HL-60/S4 treated with retinoic acid at 250 ng/mL for 4 days and 3 days (cell line): ENCODE data around the gene CLIC1.
"Not testable (repeated sequence)": the region's sequence is repeated elsewhere in the genome, so short reads cannot be mapped to it uniquely, and the experiment has no call there.

ENCODE experiments used
- in situ Hi-C: fragments of 300-500 bp; cut with MboI; formaldehyde crosslinking; loops from 2 replicates; pipeline ENCODE4 v1.7.0; 2022; ENCODE audit warnings: low sequenced_read_pairs

Gene CLIC1

DNA sequence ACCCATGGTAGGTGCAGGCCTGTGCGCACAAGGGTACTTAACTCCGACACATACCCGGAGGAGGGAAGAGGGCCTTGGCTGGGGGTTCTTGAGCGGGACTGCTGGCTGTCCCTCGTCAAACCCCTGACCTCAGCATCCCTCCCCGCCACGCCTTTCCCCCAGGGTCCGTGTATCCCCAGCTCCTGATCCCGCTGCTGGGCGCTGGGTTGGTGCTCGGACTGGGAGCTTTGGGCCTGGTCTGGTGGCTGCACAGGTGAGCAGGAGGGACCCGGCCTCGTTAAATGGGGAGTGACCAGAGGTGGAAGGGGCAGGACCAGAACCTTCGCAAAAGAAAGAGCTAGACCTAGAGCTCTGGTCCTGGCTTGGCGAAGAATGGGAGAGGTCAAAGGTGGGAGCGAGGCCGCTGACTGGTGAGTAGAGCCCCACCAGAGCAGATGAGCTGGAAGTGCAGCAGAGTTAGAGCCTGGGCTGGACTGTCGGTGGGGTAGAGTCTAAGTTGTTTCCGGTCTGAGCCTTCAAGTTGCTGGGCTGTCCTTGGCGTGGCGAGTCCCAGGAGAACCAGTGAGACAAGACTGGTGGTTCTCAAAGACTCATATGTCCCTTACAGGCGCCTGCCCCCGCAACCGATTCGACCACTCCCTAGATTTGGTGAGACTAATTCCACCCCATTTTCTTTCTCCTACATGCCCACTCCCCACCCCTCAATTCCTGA, 12.2 kb downstream of the CLIC1 start:
- in situ Hi-C loops, result no loop called here

DNA sequence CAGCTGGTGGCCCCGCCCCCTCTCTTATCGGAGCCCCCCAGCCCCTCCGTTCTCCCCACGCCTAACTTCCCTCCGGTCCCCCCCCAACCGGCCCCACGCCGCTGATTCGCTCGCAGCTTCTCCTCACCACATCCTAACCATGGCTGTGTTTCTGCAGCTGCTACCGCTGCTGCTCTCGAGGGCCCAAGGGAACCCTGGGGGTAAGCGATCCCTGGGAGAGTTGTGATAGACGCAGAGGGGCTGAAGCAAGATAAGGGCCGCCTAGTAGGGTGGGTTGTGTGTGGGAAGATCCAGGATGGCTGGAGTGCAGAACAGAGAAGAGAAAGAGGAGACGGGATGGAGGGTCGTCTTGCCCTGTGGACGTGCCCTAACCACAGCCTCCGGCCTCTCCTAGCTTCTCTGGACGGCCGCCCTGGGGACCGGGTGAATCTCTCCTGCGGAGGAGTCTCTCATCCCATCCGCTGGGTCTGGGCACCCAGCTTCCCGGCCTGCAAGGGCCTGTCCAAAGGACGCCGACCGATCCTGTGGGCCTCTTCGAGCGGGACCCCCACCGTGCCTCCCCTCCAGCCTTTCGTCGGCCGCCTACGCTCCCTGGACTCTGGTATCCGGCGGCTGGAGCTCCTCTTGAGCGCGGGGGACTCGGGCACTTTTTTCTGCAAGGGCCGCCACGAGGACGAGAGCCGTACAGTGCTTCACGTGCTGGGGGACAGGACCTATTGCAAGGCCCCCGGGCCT, 12.9 kb downstream of the CLIC1 start, which contains the start of gene MPIG6B:
TSS of gene MPIG6B (plus strand) at position 129 of the 735 bp plus-strand sequence. CDS start at position 140, 11 bp downstream.
- in situ Hi-C loops, result no loop called here

DNA sequence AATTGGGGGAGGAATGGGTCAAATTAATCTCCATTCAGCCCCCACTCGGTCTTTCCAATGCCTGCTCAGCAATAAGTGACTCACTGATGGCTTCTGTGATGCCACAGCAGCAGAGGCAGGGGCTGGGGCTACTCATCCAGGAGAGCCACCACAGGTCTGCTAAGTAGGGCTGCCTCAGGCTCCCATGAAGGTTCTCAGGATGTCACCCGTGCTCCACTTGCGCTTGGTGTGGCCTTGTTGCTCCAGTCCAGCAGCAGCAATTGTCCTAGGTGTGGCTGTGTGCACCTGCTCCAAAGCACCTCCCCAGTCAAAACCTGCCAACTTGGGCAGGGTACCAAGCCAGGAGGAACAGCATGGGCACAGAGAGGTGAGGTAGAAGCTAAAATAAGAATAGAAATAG, 14.2 kb downstream of the CLIC1 start:
- in situ Hi-C loops, result no loop called here

DNA sequence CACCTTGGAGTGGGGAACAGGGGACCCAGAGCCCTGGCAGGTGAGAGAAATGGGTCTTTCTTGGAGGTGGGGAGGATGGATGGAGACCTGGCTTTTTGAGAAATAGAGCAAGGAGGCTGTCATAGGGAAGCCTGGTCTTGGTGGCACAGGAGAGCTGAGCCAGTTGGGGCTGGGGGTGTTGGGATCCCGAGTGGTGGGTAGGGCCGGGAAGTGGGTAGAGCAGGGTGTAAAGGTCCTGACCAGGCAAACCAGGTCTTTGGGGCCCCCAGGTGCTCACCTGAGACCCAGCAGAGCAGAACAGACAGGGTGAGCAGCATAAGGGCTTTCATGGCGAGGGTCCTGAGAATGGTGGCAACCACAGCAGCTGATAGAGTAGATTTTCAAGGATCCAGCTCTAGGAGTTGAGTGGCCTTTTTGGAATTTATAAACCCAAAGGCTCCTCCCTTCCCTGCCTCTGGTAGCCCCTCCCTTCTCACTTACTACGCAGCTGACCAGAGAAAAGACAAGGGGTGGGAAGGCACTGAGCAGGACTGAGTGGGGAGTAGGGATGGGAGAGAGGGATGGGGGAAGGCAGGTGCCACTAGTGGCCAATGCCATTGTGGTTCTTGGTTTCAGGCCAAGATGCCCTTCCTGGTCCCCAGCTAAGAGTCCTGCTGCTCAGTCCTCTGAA, 14.8 kb downstream of the CLIC1 start, which contains the start of gene LY6G6C:
TSS of gene LY6G6C (minus strand) at position 396 of the 670 bp plus-strand sequence. CDS start at position 329, 67 bp downstream.
- in situ Hi-C loops, result no loop called here

DNA sequence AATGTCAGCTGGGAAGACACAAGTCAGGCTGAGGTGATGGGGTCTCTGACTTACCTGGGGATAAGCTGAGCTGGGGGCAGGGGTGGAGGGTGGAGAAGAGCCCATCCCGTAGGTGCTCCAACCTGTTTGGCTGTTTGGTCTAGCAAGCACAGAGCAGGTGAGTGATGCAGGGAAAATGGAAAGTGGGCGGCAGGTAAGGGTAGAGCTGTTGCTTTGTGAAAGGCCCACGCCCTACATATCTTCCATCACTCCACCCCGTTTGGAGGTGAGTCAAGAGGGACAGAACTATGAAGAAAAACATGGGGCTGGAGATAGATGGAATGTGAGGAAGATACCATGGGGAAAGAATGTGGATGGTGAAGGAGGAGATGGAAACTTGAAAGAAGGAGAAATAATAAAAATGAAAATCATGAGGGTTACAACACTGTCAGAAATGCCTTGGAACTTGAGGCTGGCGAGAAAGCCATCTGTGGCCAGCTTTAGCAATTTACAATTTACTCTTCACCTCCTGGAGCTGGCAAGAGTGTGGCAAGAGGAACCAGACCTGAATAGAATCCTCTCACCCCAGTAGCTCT, 16.0 kb downstream of the CLIC1 start:
- in situ Hi-C loops, result no loop called here

DNA sequence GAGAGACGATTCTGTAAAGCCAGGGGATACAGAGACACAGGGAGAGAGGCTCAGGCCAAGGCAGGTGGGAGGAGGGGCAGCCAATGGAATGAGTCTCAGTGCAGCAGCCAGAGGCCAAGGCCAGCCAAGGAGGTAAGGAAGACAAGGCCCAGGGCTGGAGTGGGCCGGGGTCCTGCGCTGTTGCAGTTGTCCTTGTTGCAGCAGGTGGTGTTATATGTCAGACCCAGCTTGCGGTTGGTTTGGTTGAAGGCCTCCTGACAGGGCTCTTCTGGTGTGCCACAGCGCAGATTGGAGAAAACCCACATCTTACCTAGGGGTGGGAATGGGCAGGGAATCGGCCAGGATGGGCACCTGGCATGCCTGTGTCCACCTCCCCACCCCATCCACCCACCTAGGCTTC, 17.3 kb downstream of the CLIC1 start:
- in situ Hi-C loops, result no loop called here

DNA sequence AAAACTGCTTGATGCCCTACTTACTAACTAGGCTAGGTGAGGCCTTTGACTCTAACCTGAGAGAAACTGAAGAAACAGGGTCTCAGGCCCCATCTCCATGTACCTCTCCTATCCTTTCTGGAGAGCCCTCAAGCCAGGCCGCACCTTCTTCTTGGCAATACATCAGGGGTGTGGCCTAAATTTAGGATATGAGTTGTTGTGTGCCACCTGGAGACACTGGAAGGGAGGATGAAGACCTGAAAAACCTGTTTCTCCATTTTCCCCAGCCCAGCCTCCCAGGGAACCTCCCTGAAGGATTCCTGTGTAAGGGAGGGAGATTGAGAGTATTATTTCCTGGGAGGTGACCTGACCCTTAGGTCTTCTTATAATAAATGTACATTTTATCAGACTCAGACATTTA, 18.1 kb downstream of the CLIC1 start:
- in situ Hi-C loops, result no loop called here

DNA sequence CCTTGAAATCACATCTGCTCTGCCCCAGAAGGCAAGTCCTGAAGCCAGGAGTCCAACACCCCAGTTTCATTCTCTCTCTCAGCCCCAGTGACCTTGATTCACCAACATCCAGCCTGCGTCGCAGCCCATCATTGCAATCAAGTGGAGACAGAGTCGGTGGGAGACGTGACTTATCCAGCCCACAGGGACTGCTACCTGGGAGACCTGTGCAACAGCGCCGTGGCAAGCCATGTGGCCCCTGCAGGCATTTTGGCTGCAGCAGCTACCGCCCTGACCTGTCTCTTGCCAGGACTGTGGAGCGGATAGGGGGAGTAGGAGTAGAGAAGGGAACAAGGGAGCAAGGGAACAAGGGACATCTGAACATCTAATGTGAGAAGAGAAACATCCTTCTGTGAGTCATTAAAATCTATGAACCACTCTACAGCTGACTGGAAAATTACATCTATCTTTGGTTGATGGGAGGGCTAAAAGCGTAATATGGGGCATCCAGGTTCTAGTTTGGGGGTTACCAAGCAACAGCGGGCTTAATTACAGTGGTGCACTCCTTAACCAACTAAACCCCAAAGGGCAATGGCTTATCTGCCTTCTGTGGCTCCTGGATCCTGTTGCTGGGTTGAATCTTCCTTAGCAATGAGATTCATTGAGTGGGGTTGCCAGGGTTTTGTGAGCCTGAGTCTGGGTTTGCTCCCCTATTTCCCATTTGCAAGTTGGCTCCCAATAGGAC, 18.7 kb downstream of the CLIC1 start:
- in situ Hi-C loops, result no loop called here

DNA sequence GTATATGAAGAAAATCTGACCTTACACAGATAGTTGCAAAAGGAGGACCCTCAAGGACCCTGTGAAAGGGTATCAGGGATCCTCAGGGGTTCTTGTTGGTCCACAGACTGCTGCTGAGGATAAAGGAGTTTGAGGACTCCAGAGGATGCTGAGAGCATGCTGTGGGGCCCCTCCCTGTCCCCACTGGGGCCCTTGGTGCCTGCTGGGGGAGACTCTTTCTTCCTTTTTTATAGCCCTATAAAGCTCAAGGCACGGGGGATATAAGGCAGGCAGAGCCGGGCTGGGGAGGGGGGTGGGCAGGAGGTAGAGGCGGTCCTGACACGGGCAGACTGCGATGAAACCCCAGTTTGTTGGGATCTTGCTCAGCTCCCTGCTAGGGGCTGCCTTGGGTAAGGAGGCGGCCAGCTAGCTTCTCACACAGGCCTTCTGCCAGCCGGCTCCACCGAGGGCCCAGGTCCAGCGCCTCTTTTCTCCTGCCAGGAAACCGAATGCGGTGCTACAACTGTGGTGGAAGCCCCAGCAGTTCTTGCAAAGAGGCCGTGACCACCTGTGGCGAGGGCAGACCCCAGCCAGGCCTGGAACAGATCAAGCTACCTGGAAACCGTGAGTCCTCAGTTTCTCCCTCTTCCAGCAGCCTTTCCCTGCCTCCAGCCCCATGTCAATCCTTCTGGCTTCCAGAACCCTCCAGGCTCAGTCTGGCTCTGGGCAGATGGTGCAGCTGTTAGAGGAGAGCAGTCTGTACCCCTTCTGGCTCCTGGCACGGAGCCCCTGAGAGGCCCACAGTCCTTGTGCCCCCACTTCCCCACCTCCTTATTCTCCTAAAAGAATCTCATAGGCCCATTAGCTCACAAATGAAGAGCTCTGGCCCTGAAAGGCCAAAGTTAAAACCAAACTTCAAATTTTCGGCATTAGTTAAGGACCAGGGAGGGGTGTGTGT, 21.0 kb downstream of the CLIC1 start, which contains the start of gene LY6G6D:
TSS of gene LY6G6D (plus strand) at position 327 of the 937 bp plus-strand sequence. CDS start at position 335, 8 bp downstream.
- in situ Hi-C loops, result no loop called here

DNA sequence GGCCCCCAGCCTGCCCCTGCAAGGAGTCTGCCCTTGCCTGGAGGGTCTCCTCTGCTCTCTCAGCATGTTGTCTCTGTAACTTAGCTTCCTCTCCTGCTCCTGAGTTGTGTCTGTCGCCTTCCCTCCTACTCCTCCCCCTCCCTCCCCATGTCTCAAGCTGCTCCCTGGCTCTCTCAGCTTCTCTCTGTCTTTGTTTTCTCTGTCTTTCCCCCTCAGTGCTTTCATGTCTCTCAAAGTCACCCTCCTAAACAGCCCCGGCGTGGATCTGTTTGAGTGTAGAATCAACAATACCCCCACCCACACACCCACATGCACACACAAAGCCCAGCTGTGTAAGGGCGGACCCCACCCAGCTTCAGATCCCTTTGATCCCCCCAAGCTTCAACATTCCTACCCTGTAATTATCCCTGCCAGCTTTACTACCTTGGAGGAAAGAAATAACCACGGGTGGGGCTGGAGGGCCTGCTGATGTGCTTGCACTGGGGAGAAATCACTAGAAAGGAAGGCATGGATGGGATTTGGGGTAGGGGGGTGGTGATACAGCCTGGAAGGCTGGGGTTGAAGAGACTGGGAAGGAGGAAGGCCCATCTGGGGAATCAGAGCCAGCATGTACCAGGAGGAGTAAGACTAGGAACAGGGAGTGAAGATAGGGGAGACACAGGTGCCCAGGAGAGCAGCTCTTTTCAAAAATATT, 22.2 kb downstream of the CLIC1 start:
- in situ Hi-C loops, result no loop called here

DNA sequence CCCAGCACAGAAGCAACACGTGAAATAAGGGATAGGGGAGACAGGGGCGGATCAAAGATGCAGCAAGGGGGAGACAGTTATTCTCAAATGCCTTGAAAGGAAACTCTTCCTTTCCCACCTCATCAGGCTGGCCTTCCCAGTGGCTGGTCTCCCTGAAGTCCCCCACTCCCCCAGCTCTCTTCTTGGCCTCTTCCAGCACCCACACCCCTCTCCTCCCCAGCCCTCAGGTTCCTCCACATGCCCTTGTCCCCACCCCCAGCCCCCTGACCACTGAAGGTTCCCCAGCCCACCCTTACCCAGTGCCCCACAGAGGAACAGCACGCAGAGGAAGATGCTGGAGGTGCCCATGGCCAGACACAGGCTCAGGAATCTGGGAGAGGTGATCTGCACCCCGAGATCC, 22.9 kb downstream of the CLIC1 start:
- in situ Hi-C loops, result no loop called here

DNA sequence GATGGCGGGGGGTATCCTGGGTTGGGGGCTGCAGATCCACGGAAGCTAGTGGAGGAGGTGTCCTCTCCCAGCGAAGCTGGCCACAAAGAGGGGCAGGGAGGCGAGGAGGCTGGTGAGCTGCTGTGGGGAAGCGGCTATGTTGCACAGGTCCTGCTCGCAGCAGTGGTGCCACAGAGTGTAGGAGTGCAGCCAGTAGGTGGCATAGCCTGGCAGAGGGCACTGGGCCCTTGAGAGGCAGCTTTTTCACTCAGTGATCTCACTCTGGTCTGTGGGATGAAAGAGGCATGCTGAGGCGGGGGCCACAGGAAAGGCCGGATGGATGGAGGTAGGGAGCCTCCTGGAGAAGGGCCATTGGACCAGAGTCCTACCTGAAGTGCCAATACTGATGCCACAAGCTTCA, 24.0 kb downstream of the CLIC1 start:
- in situ Hi-C loops, result no loop called here

DNA sequence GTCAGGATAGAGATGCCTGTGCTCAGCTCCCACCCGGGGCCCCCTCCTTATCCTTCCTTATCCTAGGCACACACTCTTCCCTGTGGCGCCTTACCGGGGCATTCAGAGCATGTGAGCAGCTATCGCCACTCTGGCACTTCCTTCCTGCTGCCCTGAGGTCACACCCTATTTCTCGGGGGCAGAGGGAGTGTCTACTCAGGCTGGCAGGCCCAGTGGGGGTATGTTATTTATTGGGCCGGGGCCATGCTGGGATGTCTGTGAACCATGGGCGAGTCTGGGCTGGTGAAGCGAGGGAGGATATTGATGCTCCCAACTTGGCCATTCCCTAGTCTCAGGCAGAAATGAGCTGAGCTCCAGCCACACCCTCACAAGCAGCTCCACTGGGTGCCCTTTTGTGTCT, 25.1 kb downstream of the CLIC1 start:
- in situ Hi-C loops, result no loop called here

DNA sequence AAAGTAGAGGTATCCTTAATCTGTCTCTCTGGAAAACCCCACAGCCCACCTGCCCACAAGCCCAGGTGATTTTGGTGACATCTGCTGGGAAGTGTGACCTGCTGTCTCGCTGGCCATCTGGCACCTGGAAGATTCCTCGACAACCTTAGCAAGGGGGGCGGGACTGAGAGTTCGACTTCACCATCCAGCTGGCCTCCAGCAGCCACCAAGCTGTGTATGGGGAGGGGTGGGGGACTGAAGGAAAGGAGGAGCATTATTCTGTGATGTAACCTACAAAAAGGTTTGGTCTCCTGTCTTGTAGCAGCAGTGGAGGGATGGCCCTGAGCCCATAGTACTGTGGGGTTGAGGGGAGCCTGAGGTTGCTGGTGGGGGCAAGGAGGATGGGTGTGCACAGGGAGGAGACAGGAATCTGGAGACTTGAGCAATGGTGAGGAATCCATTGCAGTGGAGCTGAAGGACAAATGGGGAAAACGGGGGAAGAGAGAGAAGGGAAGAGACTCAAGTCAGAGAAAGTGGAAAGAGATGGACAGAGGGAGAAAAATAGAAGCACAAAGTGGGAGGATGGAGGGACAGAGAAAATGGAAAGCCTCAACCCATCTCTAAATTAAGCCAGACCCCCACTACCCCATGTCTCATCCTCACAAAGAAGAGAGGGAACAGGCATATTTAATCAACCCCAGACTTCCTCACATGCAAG, 25.7 kb downstream of the CLIC1 start:
- in situ Hi-C loops, result no loop called here

DNA sequence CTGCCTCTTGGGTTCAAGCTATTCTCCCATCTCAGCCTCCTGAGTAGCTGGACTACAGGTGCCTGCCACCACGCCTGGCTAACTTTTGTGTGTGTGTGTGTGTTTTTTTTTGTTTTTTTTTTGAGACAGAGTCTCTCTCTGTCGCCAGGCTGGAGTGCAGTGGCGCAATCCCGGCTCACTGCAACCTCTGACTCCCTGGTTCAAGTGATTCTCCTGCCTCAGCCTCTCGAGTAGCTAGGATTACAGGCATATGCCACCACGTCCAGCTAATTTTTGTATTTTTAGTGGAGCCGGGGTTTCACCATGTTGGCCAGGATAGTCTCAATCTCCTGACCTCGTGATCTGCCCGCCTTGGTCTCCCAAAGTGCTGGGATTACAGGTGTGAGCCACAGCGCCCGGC, 27.2 kb downstream of the CLIC1 start:
- in situ Hi-C loops, result not testable (repeated sequence)

DNA sequence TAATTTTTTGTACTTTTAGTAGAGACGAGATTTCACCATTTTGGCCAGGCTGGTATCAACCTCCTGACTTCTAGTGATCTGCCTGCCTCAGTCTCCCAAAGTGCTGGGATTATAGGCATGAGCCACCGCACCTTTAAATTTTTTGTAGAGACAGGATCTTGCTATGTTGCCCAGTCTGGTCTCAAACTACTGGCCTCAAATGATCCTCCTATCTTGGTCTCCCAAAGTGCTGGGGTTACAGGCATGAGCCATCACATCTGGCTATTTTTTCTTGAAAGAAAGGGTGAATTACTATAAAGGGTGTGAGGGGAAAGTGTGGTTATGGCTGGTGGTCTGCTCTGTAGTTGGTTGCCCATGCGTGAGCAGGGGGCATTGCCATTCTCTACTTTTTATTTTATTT, 28.1 kb downstream of the CLIC1 start:
- in situ Hi-C loops, result no loop called here

DNA sequence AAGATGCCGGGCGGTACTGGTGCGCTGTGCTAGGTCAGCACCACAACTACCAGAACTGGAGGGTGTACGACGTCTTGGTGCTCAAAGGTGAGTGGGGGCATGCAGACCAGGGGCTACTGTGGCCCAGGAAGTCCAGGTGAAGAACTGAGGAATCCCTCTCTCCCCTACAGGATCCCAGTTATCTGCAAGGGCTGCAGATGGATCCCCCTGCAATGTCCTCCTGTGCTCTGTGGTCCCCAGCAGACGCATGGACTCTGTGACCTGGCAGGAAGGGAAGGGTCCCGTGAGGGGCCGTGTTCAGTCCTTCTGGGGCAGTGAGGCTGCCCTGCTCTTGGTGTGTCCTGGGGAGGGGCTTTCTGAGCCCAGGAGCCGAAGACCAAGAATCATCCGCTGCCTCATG, 28.6 kb downstream of the CLIC1 start:
- in situ Hi-C loops, result no loop called here

DNA sequence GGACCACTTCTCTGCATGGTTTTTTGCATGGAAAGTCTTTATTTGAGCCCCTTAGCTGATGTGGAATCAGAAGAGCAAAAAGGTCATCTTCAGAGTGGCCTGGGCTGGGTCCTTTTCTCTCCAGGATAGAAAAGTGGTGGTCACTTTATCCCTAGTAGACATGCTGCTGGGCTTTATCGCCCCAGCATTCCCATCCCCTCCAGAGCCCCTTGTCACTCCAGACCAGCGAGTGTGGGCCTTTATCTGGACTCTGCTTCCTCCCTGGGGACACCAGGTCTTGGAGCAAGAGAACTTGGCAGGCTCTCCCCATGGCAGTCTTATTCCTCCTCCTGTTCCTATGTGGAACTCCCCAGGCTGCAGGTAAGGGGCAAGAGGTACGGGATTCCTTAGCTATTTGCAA, 29.7 kb downstream of the CLIC1 start, which contains the start of gene LY6G6F:
TSS of gene LY6G6F (plus strand) at position 268 of the 400 bp plus-strand sequence. CDS start at position 309, 41 bp downstream.
- in situ Hi-C loops, result no loop called here
